ENCODE results near the gene HIPK2. TPM values are rescaled to one million over a fixed set of nuclear protein-coding genes. Genes with fewer than 3 reads are reported as not detected.
A peak's percentile ranks its signal among the peaks of the same experiment; 100 is the strongest.

The HIPK2 gene
- total and polyA plus RNA-seq, 2 of the 4 experiments (the other 2 are of a cell fraction) = 22.0 to 27.1 TPM

DNA sequence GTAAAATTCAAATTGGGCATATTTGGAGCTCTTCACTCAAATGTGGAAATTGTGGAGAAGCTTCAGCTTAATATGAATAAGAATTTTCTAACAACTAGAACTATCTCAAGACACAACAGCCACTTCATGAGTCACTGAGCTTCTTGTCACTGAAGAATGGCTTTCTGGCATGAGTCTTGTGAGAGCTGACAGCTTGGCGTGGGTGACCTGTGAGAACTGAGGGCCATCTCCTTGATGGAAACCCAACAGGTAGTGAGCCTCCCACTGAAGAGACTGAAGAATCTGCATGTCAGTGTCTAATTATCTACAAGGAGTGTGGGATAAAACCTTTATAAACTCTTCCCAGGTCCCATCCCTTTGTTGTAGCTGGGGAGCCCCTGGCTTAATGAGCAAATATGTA lies 188.3 kb downstream of the HIPK2 start:
- TF ChIP-seq, protein P1, sequence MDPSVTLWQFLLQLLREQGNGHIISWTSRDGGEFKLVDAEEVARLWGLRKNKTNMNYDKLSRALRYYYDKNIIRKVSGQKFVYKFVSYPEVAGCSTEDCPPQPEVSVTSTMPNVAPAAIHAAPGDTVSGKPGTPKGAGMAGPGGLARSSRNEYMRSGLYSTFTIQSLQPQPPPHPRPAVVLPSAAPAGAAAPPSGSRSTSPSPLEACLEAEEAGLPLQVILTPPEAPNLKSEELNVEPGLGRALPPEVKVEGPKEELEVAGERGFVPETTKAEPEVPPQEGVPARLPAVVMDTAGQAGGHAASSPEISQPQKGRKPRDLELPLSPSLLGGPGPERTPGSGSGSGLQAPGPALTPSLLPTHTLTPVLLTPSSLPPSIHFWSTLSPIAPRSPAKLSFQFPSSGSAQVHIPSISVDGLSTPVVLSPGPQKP (IDR thresholded peaks at IDR 0.05; ENCODE audit: borderline replicate concordance, low read depth, low read length) = no peak
- no peak for TF ChIP-seq POLR2A (IDR thresholded peaks at IDR 0.05; ENCODE audit: low read depth, low read length)
- DNase-seq (peak; percentile 26), ATAC-seq (ENCODE audit: low read depth) (no peak)
- H3K79me1 ChIP-seq (ENCODE audit: low read depth in 1 of 2, low read length in 2 of 2) = peaks cover 0 to 28% of the 10 kb centered on the region in 2 experiments; a peak in 2 of 4 replicates
- intact Hi-C loops (cut with micrococcal nuclease) = no loop called here
- no peak overlapping the region for H4K8ac ChIP-seq (ENCODE audit: low read depth in 2 of 2, low read length in 2 of 2)
- dilution Hi-C loops (cut with HindIII; ENCODE audit: low sequenced_read_pairs, unreplicated experiment) = no loop called here
- in situ Hi-C loops (cut with MboI; ENCODE audit: low sequenced_read_pairs) = no loop called here
- H3K9ac ChIP-seq (ENCODE audit: low read depth, low read length) = no peak overlapping the region
- H3K9me1 ChIP-seq (ENCODE audit: insufficient read depth, low read length) = peaks cover 11% of the 10 kb centered on the region; the same call in 1 of the 2 replicates
- no peak overlapping the region for H3K23ac ChIP-seq (ENCODE audit: low read depth, low read length)
- no peak overlapping the region for H3K27ac ChIP-seq (ENCODE audit: insufficient read depth, low read length)
- no peak overlapping the region for H3K18ac ChIP-seq (ENCODE audit: low read depth, low read length)
- no peak overlapping the region for H2AK9ac ChIP-seq (replicated peaks; ENCODE audit: low read depth, low read length, poor library complexity)
- no peak overlapping the region for H3K14ac ChIP-seq (replicated peaks; ENCODE audit: low read depth, low read length)
- H3K27me3 ChIP-seq (ENCODE audit: control insufficient read depth, insufficient read depth, low read length) = no peaks in the 10 kb centered on the region
- H2AFZ ChIP-seq (replicated peaks; ENCODE audit: low read length, poor library complexity) = no peak overlapping the region
- WGBS, 2 experiments (ENCODE audit: extremely low coverage in 2 of 2, insufficient read length in 1 of 2) = no CpG with 5 or more reads among the region's 1 CpG
- ChIA-PET CTCF (interaction anchor here (0.6 to 0.8 kb wide), 3 partner anchors 11 to 45 kb away, joined by 3 to 4 read pairs (median 3); no protein-coding TSS in a partner anchor), POLR2A (ENCODE audit: unreplicated experiment) (no interaction called here)
- BruUV-seq (replicated peaks) = no TSS peak
- no peak overlapping the region for H2BK20ac ChIP-seq (ENCODE audit: low read depth, low read length)
- no peak overlapping the region for H3K4me3 ChIP-seq (ENCODE audit: insufficient read depth, low read depth, low read length)
- H3K4me1 ChIP-seq (ENCODE audit: control insufficient read depth, insufficient read depth, low read length) = peaks cover 3% of the 10 kb centered on the region; the same call in 1 of the 2 replicates
- no peak overlapping the region for H2BK15ac ChIP-seq (ENCODE audit: low read depth, low read length)
- H2AK5ac ChIP-seq (ENCODE audit: low read depth, low read length) = no peak overlapping the region
- no peak overlapping the region for H2BK120ac ChIP-seq (ENCODE audit: low read depth, low read length)
- H2BK5ac ChIP-seq (ENCODE audit: low read depth, low read length, poor library complexity, severe bottlenecking) = no peak overlapping the region
- peaks cover 66% of the 10 kb centered on the region for H3K36me3 ChIP-seq (ENCODE audit: control insufficient read depth, insufficient read depth, low read length)
- H4K20me1 ChIP-seq (ENCODE audit: insufficient read depth, low read length) = peaks cover 16% of the 10 kb centered on the region; the same call in 1 of the 2 replicates
- H3K4ac ChIP-seq (ENCODE audit: low read depth, low read length) = no peak overlapping the region
- no peak overlapping the region for H3K4me2 ChIP-seq (ENCODE audit: low read depth, low read length)
- no peak overlapping the region for H4K91ac ChIP-seq (ENCODE audit: insufficient read depth, low read depth, low read length)
- no peaks in the 10 kb centered on the region for H3K9me3 ChIP-seq (ENCODE audit: control insufficient read depth, insufficient read depth, low read length)
- no peak overlapping the region for H3K56ac ChIP-seq (ENCODE audit: extremely low read depth, insufficient read depth, low read length)
- no peak overlapping the region for H4K5ac ChIP-seq (ENCODE audit: low read depth, low read length)

Measured in IMR-90 (cell line).